ENCODE results near the gene PPEF1.
"Not testable (repeated sequence)": the region's sequence is repeated elsewhere in the genome, so short reads cannot be mapped to it uniquely, and the experiment has no call there.

The PPEF1 gene

GRCh38 chrX:18701621-18702361 is 5.7 kb upstream of the PPEF1 start:
- in situ Hi-C loops (cut with MboI; ENCODE audit: low sequenced_read_pairs): no loop called here

- in situ Hi-C loops (cut with MboI; ENCODE audit: low sequenced_read_pairs): no loop called here
Observed at GRCh38 chrX:18702362-18703195, 4.9 kb upstream of the PPEF1 start.

GRCh38 chrX:18709833-18710232 is 2.4 kb downstream of the PPEF1 start:
- in situ Hi-C loops (cut with MboI; ENCODE audit: low sequenced_read_pairs): no loop called here

GRCh38 chrX:18714910-18715309 is 7.5 kb downstream of the PPEF1 start:
- in situ Hi-C loops (cut with MboI; ENCODE audit: low sequenced_read_pairs): no loop called here

- in situ Hi-C loops (cut with MboI; ENCODE audit: low sequenced_read_pairs): no loop called here
Observed at GRCh38 chrX:18719852-18720251, 12.4 kb downstream of the PPEF1 start.

- in situ Hi-C loops (cut with MboI; ENCODE audit: low sequenced_read_pairs): no loop called here
Observed at GRCh38 chrX:18721683-18722499, 14.4 kb downstream of the PPEF1 start.

GRCh38 chrX:18722500-18723071 is 15.1 kb downstream of the PPEF1 start:
- in situ Hi-C loops (cut with MboI; ENCODE audit: low sequenced_read_pairs): no loop called here

- in situ Hi-C loops (cut with MboI; ENCODE audit: low sequenced_read_pairs): no loop called here
Observed at GRCh38 chrX:18725310-18725943, 18.0 kb downstream of the PPEF1 start.

GRCh38 chrX:18733287-18733686 is 25.8 kb downstream of the PPEF1 start:
- in situ Hi-C loops (cut with MboI; ENCODE audit: low sequenced_read_pairs): no loop called here

GRCh38 chrX:18739609-18740008 is 32.2 kb downstream of the PPEF1 start:
- in situ Hi-C loops (cut with MboI; ENCODE audit: low sequenced_read_pairs): not testable (repeated sequence)

GRCh38 chrX:18748499-18748898 is 41.1 kb downstream of the PPEF1 start:
- in situ Hi-C loops (cut with MboI; ENCODE audit: low sequenced_read_pairs): no loop called here

- in situ Hi-C loops (cut with MboI; ENCODE audit: low sequenced_read_pairs): no loop called here
Observed at GRCh38 chrX:18753631-18754030, 46.2 kb downstream of the PPEF1 start.

GRCh38 chrX:18755651-18756050 is 48.2 kb downstream of the PPEF1 start:
- in situ Hi-C loops (cut with MboI; ENCODE audit: low sequenced_read_pairs): no loop called here

GRCh38 chrX:18757956-18758932 is 50.8 kb downstream of the PPEF1 start:
- in situ Hi-C loops (cut with MboI; ENCODE audit: low sequenced_read_pairs): no loop called here

- in situ Hi-C loops (cut with MboI; ENCODE audit: low sequenced_read_pairs): no loop called here
Observed at GRCh38 chrX:18761750-18762149, 54.3 kb downstream of the PPEF1 start.

GRCh38 chrX:18763106-18763505 is 55.7 kb downstream of the PPEF1 start:
- in situ Hi-C loops (cut with MboI; ENCODE audit: low sequenced_read_pairs): not testable (repeated sequence)

- in situ Hi-C loops (cut with MboI; ENCODE audit: low sequenced_read_pairs): no loop called here
Observed at GRCh38 chrX:18769364-18769763, 61.9 kb downstream of the PPEF1 start.

- in situ Hi-C loops (cut with MboI; ENCODE audit: low sequenced_read_pairs): no loop called here
Observed at GRCh38 chrX:18769812-18770573, 62.5 kb downstream of the PPEF1 start.

- in situ Hi-C loops (cut with MboI; ENCODE audit: low sequenced_read_pairs): no loop called here
Observed at GRCh38 chrX:18789916-18790315, 82.5 kb downstream of the PPEF1 start.

All from hTERT RPE-1 (cell line).